Stimulated activated naive B cell treated with anti-CD40 and anti-IgM and Interleukin-4, amounts not matched to agents 10 μg/mL and 1 μg/mL and 100 μg/mL, for 72 hours (primary cell): Measurements from ENCODE around the gene CAPG.

ENCODE experiments used
- ATAC-seq, 2 donors: fragments of 150-1000 bp; cut with Tn5 transposase; replicated peaks; 2 replicates each; pipeline ENCODE4 v1.10.0; 2021; ENCODE audit warnings: moderate library complexity in 1 of 2
- DNase-seq: peaks from one replicate; pipeline ENCODE4 v3.0.0; 2021
- H3K27ac Mint-ChIP-seq: one replicate; pipeline ENCODE4 v1.8.0; 2022; ENCODE audit warnings: mild to moderate bottlenecking, mixed read lengths
- H3K27me3 Mint-ChIP-seq, 2 donors: one replicate each; pipeline ENCODE4 v1.8.0; 2022; ENCODE audit warnings: mixed read lengths in 2 of 2
- H3K36me3 Mint-ChIP-seq, 2 donors: one replicate each; pipeline ENCODE4 v1.8.0; 2022; ENCODE audit warnings: mixed read lengths in 2 of 2, mild to moderate bottlenecking in 1 of 2
- H3K4me1 Mint-ChIP-seq, 2 donors: one replicate each; pipeline ENCODE4 v1.8.0; 2022; ENCODE audit warnings: mixed read lengths in 2 of 2, mild to moderate bottlenecking in 1 of 2
- H3K4me3 Mint-ChIP-seq, 2 donors: one replicate each; pipeline ENCODE4 v1.8.0; 2022; ENCODE audit warnings: mild to moderate bottlenecking in 2 of 2, mixed read lengths in 2 of 2, moderate library complexity in 1 of 2
- H3K9me3 Mint-ChIP-seq, 2 donors: one replicate each; pipeline ENCODE4 v1.8.0; 2022; ENCODE audit warnings: mixed read lengths in 2 of 2, mild to moderate bottlenecking in 1 of 2

CAPG gene

GRCh38 chr2:85409845-85410583 lies at the start of gene CAPG:
CAPG (minus strand) TSS chr2:85410366; CDS start chr2:85402145, 8,221 bp downstream.
- H3K27ac Mint-ChIP-seq: peak within 1 kb of the TSS; percentile 86
- H3K36me3 Mint-ChIP-seq: peaks cover 9 to 17% of the 10 kb centered on the region in 2 donors
- H3K4me3 Mint-ChIP-seq: peak within 1 kb of the TSS; percentile 81 to 86
- no peaks in the 10 kb centered on the region for H3K27me3 Mint-ChIP-seq
- peak; percentile 75 to 76 for ATAC-seq
- H3K4me1 Mint-ChIP-seq: peaks cover 51 to 76% of the 10 kb centered on the region in 2 donors
- H3K9me3 Mint-ChIP-seq: no peaks in the 10 kb centered on the region
- DNase-seq: peak; percentile 78

GRCh38 chr2:85459771-85460170 lies 49.6 kb upstream of the CAPG start:
- no peak for ATAC-seq
- H3K9me3 Mint-ChIP-seq: no peaks in the 10 kb centered on the region
- no peaks in the 10 kb centered on the region for H3K27me3 Mint-ChIP-seq
- H3K36me3 Mint-ChIP-seq: no peaks in the 10 kb centered on the region
- H3K4me1 Mint-ChIP-seq: no peaks in the 10 kb centered on the region
- H3K27ac Mint-ChIP-seq: no peak overlapping the region
- no peak overlapping the region for H3K4me3 Mint-ChIP-seq
- no peak for DNase-seq

GRCh38 chr2:85458601-85459563 lies 48.7 kb upstream of the CAPG start:
- no peaks in the 10 kb centered on the region for H3K9me3 Mint-ChIP-seq

GRCh38 chr2:85457877-85458316 lies 47.7 kb upstream of the CAPG start:
- DNase-seq (no peak), ATAC-seq (no peak)
- Mint-ChIP-seq H3K27me3 (no peaks in the 10 kb centered on the region), H3K27ac (no peak overlapping the region), H3K4me1 (no peaks in the 10 kb centered on the region), H3K36me3 (no peaks in the 10 kb centered on the region), H3K4me3 (no peak overlapping the region), H3K9me3 (no peaks in the 10 kb centered on the region)

More at GRCh38 chr2:85458601-85459563, 48.7 kb upstream of the CAPG start:
- no peak overlapping the region for H3K4me3 Mint-ChIP-seq
- ATAC-seq: no peak
- H3K27me3 Mint-ChIP-seq: no peaks in the 10 kb centered on the region
- H3K36me3 Mint-ChIP-seq: no peaks in the 10 kb centered on the region
- no peak overlapping the region for H3K27ac Mint-ChIP-seq
- no peaks in the 10 kb centered on the region for H3K4me1 Mint-ChIP-seq
- DNase-seq: no peak

- H3K27me3 Mint-ChIP-seq: no peaks in the 10 kb centered on the region
- no peaks in the 10 kb centered on the region for H3K4me1 Mint-ChIP-seq
- DNase-seq (no peak), ATAC-seq (no peak)
- H3K9me3 Mint-ChIP-seq: no peaks in the 10 kb centered on the region
- H3K27ac Mint-ChIP-seq: no peak overlapping the region
- no peaks in the 10 kb centered on the region for H3K36me3 Mint-ChIP-seq
- no peak overlapping the region for H3K4me3 Mint-ChIP-seq
Observed at GRCh38 chr2:85457043-85457442, 46.9 kb upstream of the CAPG start.

GRCh38 chr2:85455552-85456090 lies 45.5 kb upstream of the CAPG start:
- Mint-ChIP-seq H3K9me3 (no peaks in the 10 kb centered on the region), H3K4me3 (no peak overlapping the region), H3K27ac (no peak overlapping the region), H3K36me3 (no peaks in the 10 kb centered on the region), H3K4me1 (no peaks in the 10 kb centered on the region), H3K27me3 (no peaks in the 10 kb centered on the region)
- ATAC-seq: no peak
- no peak for DNase-seq

- Mint-ChIP-seq H3K4me3 (no peak overlapping the region), H3K4me1 (no peaks in the 10 kb centered on the region), H3K27me3 (no peaks in the 10 kb centered on the region), H3K9me3 (no peaks in the 10 kb centered on the region), H3K27ac (no peak overlapping the region), H3K36me3 (no peaks in the 10 kb centered on the region)
- ATAC-seq (no peak), DNase-seq (no peak)
Observed at GRCh38 chr2:85453571-85453970, 43.4 kb upstream of the CAPG start.

- H3K27ac Mint-ChIP-seq: no peak overlapping the region
- no peaks in the 10 kb centered on the region for H3K9me3 Mint-ChIP-seq
- H3K36me3 Mint-ChIP-seq: no peaks in the 10 kb centered on the region
- no peaks in the 10 kb centered on the region for H3K27me3 Mint-ChIP-seq
- H3K4me3 Mint-ChIP-seq: no peak overlapping the region
- DNase-seq: no peak
- no peaks in the 10 kb centered on the region for H3K4me1 Mint-ChIP-seq
- no peak for ATAC-seq
Observed at GRCh38 chr2:85452237-85452636, 42.1 kb upstream of the CAPG start.

- no peaks in the 10 kb centered on the region for H3K4me1 Mint-ChIP-seq
- no peak for DNase-seq
- no peak for ATAC-seq
- H3K4me3 Mint-ChIP-seq: no peak overlapping the region
- no peaks in the 10 kb centered on the region for H3K27me3 Mint-ChIP-seq
- H3K36me3 Mint-ChIP-seq: no peaks in the 10 kb centered on the region
- no peak overlapping the region for H3K27ac Mint-ChIP-seq
- no peaks in the 10 kb centered on the region for H3K9me3 Mint-ChIP-seq
Observed at GRCh38 chr2:85449214-85449588, 39.0 kb upstream of the CAPG start.

- no peak for ATAC-seq
- H3K4me1 Mint-ChIP-seq: no peaks in the 10 kb centered on the region
- H3K27me3 Mint-ChIP-seq: no peaks in the 10 kb centered on the region
- no peaks in the 10 kb centered on the region for H3K9me3 Mint-ChIP-seq
- H3K4me3 Mint-ChIP-seq: no peak overlapping the region
- H3K36me3 Mint-ChIP-seq: no peaks in the 10 kb centered on the region
- no peak for DNase-seq
- no peak overlapping the region for H3K27ac Mint-ChIP-seq
Observed at GRCh38 chr2:85448461-85449213, 38.5 kb upstream of the CAPG start.

- H3K27ac Mint-ChIP-seq: no peak overlapping the region
- no peak overlapping the region for H3K4me3 Mint-ChIP-seq
- H3K27me3 Mint-ChIP-seq: no peaks in the 10 kb centered on the region
- no peak for DNase-seq
- H3K36me3 Mint-ChIP-seq: no peaks in the 10 kb centered on the region
- H3K4me1 Mint-ChIP-seq: no peaks in the 10 kb centered on the region
- no peaks in the 10 kb centered on the region for H3K9me3 Mint-ChIP-seq
- ATAC-seq: no peak
Observed at GRCh38 chr2:85447222-85447585, 37.0 kb upstream of the CAPG start.

GRCh38 chr2:85446296-85447221 lies 36.4 kb upstream of the CAPG start:
- no peaks in the 10 kb centered on the region for H3K27me3 Mint-ChIP-seq
- ATAC-seq (no peak), DNase-seq (no peak)
- no peaks in the 10 kb centered on the region for H3K4me1 Mint-ChIP-seq
- no peaks in the 10 kb centered on the region for H3K36me3 Mint-ChIP-seq
- no peak overlapping the region for H3K4me3 Mint-ChIP-seq
- H3K9me3 Mint-ChIP-seq: no peaks in the 10 kb centered on the region
- H3K27ac Mint-ChIP-seq: no peak overlapping the region
